HEK293 (cell line): ENCODE results near the gene EEF2K.

Experiments used
- KLF16 ChIP-seq: fragments of 450-650 bp; formaldehyde crosslinking; IDR thresholded peaks from 2 replicates; pipeline ENCODE4 v1.5.1; 2017; ENCODE audit warnings: missing biosample characterization, missing genetic modification characterization
- KLF9 ChIP-seq: fragments of 450-650 bp; formaldehyde crosslinking; IDR thresholded peaks from 2 replicates; pipeline ENCODE4 v1.5.1; 2016; ENCODE audit warnings: missing biosample characterization, missing genetic modification characterization, low read depth
- PRDM2 ChIP-seq: fragments of 450-650 bp; formaldehyde crosslinking; IDR thresholded peaks from 2 replicates; pipeline ENCODE4 v1.5.1; 2016; ENCODE audit warnings: missing biosample characterization, missing genetic modification characterization, borderline replicate concordance
- SP2 ChIP-seq: fragments of 450-650 bp; formaldehyde crosslinking; IDR thresholded peaks from 2 replicates; pipeline ENCODE4 v1.5.1; 2016; ENCODE audit warnings: missing biosample characterization, missing genetic modification characterization
- ZBTB17 ChIP-seq: fragments of 450-650 bp; formaldehyde crosslinking; IDR thresholded peaks from 2 replicates; pipeline ENCODE4 v1.5.1; 2016; ENCODE audit warnings: missing biosample characterization, missing genetic modification characterization
- ZBTB48 ChIP-seq: fragments of 450-650 bp; formaldehyde crosslinking; IDR thresholded peaks from 2 replicates; pipeline ENCODE4 v1.5.1; 2016; ENCODE audit warnings: missing biosample characterization, missing genetic modification characterization
- ZEB2 ChIP-seq: fragments of 450-650 bp; formaldehyde crosslinking; IDR thresholded peaks from 2 replicates; pipeline ENCODE4 v1.5.1; 2016; ENCODE audit warnings: missing biosample characterization, missing genetic modification characterization
- ZNF157 ChIP-seq: fragments of 450-650 bp; formaldehyde crosslinking; IDR thresholded peaks from 2 replicates; pipeline ENCODE4 v1.5.1; 2016; ENCODE audit warnings: missing biosample characterization, missing genetic modification characterization
- ZNF184 ChIP-seq: fragments of 450-650 bp; IDR thresholded peaks from 2 replicates; pipeline ENCODE4 v1.5.1; 2018; ENCODE audit warnings: missing biosample characterization, mild to moderate bottlenecking, missing genetic modification characterization
- ZNF23 ChIP-seq: fragments of 450-650 bp; formaldehyde crosslinking; IDR thresholded peaks from 2 replicates; pipeline ENCODE4 v1.5.1; 2016; ENCODE audit warnings: missing biosample characterization, missing genetic modification characterization, borderline replicate concordance
- ZNF280C ChIP-seq: fragments of 450-650 bp; formaldehyde crosslinking; IDR thresholded peaks from 2 replicates; pipeline ENCODE4 v1.5.1; 2016; ENCODE audit warnings: missing biosample characterization, missing genetic modification characterization
- ZNF335 ChIP-seq: fragments of 450-650 bp; formaldehyde crosslinking; conservative IDR thresholded peaks from 2 replicates; pipeline ENCODE4 v1.5.1; 2016; ENCODE audit warnings: missing biosample characterization, missing genetic modification characterization
- ZNF585B ChIP-seq: fragments of 450-650 bp; formaldehyde crosslinking; IDR thresholded peaks from 2 replicates; pipeline ENCODE4 v1.5.1; 2016; ENCODE audit warnings: missing biosample characterization, missing genetic modification characterization
- ZNF600 ChIP-seq: fragments of 450-650 bp; formaldehyde crosslinking; IDR thresholded peaks from 2 replicates; pipeline ENCODE4 v1.5.1; 2016; ENCODE audit warnings: missing biosample characterization, missing genetic modification characterization
- ZNF623 ChIP-seq: fragments of 450-650 bp; formaldehyde crosslinking; IDR thresholded peaks from 2 replicates; pipeline ENCODE4 v1.5.1; 2016; ENCODE audit warnings: missing biosample characterization, missing genetic modification characterization
- ZNF626 ChIP-seq: fragments of 450-650 bp; sonication (Bioruptor Pico); formaldehyde crosslinking; IDR thresholded peaks from 2 replicates; pipeline ENCODE4 v1.5.1; 2018; ENCODE audit warnings: missing biosample characterization, missing genetic modification characterization, inconsistent platforms
- ZNF654 ChIP-seq: fragments of 450-650 bp; formaldehyde crosslinking; IDR thresholded peaks from 2 replicates; pipeline ENCODE4 v1.5.1; 2016; ENCODE audit warnings: low read depth, missing biosample characterization, missing genetic modification characterization
- ZNF660 ChIP-seq: fragments of 450-650 bp; IDR thresholded peaks from 2 replicates; pipeline ENCODE4 v1.5.1; 2018; ENCODE audit warnings: missing biosample characterization, mild to moderate bottlenecking, missing genetic modification characterization
- ZNF670 ChIP-seq: fragments of 450-650 bp; formaldehyde crosslinking; IDR thresholded peaks from 2 replicates; pipeline ENCODE4 v1.5.1; 2016; ENCODE audit warnings: missing biosample characterization, missing genetic modification characterization, low read depth
- ZNF768 ChIP-seq: fragments of 450-650 bp; formaldehyde crosslinking; IDR thresholded peaks from 2 replicates; pipeline ENCODE4 v1.5.1; 2018; ENCODE audit warnings: missing biosample characterization, mild to moderate bottlenecking, missing genetic modification characterization
- TF ChIP-seq, protein P1 (sequence below): fragments of 450-650 bp; IDR thresholded peaks from 2 replicates; pipeline ENCODE4 v1.5.1; 2018; ENCODE audit warnings: missing biosample characterization, mild to moderate bottlenecking, missing genetic modification characterization

EEF2K gene

DNA sequence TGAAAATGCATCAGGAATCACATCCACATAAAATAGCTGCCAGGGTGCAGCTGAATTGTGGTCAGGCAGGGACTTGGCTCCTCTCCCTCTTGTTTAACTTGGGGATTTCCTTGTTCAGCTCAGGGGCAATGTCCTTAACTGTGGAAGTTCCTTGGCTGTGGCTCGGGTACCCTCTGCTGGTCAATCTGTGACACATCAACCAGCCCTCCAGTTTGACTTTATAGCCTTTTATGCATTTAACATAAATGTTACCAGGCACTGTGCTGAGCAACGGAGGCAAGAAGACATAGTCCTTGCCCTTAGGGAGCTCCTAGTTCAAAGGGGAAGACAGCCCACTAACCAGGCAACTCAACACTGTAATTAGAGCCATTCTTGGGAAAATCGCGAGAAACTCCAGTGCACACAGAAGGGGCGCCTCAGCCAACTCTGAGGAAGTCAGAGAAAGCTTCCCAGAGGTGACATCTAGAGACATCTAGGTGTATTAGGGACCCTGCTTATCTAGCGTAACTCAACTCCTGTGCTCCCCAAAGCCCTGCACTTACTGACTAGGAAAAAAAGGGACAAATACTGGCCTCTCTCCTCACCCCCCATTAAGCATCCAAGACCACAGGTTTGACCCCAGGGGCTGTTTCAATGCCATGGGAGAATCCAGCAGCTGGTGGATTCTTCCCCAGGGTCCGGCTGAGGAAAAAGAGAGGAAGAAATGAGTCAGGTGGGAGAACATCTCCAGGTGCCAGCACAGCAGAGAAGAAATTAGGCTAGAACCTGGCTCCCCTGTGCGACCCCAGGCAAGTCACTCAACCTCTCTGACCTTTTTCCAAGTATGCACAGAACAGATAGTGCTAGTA, 17.3 kb upstream of the EEF2K start (continued):
- TF ChIP-seq, protein P1, sequence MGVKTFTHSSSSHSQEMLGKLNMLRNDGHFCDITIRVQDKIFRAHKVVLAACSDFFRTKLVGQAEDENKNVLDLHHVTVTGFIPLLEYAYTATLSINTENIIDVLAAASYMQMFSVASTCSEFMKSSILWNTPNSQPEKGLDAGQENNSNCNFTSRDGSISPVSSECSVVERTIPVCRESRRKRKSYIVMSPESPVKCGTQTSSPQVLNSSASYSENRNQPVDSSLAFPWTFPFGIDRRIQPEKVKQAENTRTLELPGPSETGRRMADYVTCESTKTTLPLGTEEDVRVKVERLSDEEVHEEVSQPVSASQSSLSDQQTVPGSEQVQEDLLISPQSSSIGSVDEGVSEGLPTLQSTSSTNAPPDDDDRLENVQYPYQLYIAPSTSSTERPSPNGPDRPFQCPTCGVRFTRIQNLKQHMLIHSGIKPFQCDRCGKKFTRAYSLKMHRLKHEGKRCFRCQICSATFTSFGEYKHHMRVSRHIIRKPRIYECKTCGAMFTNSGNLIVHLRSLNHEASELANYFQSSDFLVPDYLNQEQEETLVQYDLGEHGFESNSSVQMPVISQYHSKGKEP = 0 out of 2 replicates have a peak, but pooled peaks have one; percentile 55
- TF ChIP-seq ZNF335 (peak; percentile 92), PRDM2 (tag by site-specific recombination) (no peak), ZNF654 (tag by site-specific recombination) (peak; percentile 99), ZNF768 (tag by site-specific recombination) (0 out of 2 replicates have a peak, but pooled peaks have one; percentile 68), KLF9 (tag by site-specific recombination) (no peak), ZNF585B (tag by site-specific recombination) (no peak), ZNF157 (tag by site-specific recombination) (no peak), ZEB2 (tag by site-specific recombination) (no peak), ZNF184 (no peak), ZBTB17 (peak; percentile 59; the same call in 1 of the 2 replicates), KLF16 (tag by site-specific recombination) (no peak), ZNF600 (tag by site-specific recombination) (no peak), ZNF660 (peak; percentile 45; the same call in 1 of the 2 replicates), ZNF623 (no peak), ZNF670 (tag by site-specific recombination) (no peak), SP2 (no peak), ZBTB48 (tag by site-specific recombination) (peak; percentile 82), ZNF280C (no peak), ZNF23 (tag by site-specific recombination) (no peak), ZNF626 (tag by site-specific recombination) (no peak)
